Chondrocyte (in vitro differentiated cells): Measurements from ENCODE around the gene SLC45A1. TPM values are rescaled to one million over a fixed set of nuclear protein-coding genes. Genes with fewer than 3 reads are reported as not detected.

Source experiments
- DNase-seq: peaks from one replicate; pipeline ENCODE4 v3.0.0; 2021; ENCODE audit warnings: mixed read lengths, low spot score
- H3K27ac Mint-ChIP-seq: one replicate; pipeline ENCODE4 v1.8.0; 2021; ENCODE audit warnings: mild to moderate bottlenecking, moderate library complexity, mixed read lengths; ENCODE audit not compliant: unreplicated experiment
- H3K27me3 Mint-ChIP-seq: 2 replicates; pipeline ENCODE4 v1.8.0; 2021; ENCODE audit warnings: low read depth, mixed read lengths
- H3K36me3 Mint-ChIP-seq: 2 replicates; pipeline ENCODE4 v1.8.0; 2021; ENCODE audit warnings: low read depth, mixed read lengths
- H3K4me1 Mint-ChIP-seq: 2 replicates; pipeline ENCODE4 v1.8.0; 2021; ENCODE audit warnings: low read depth, mild to moderate bottlenecking, mixed read lengths
- H3K4me3 Mint-ChIP-seq: one replicate; pipeline ENCODE4 v1.8.0; 2021; ENCODE audit warnings: mild to moderate bottlenecking, moderate library complexity, mixed read lengths; ENCODE audit not compliant: unreplicated experiment
- H3K9me3 Mint-ChIP-seq: 2 replicates; pipeline ENCODE4 v1.8.0; 2021; ENCODE audit warnings: low read depth, mixed read lengths
- total RNA-seq: library from RNA; stranded (reverse); gene quantifications from 3 replicates; pipeline ENCODE4 v1.2.1, GENCODE V29; 2021
- TF ChIP-seq, protein P1 (sequence below): fragments of 200-600 bp; sonication (generic); IDR thresholded peaks from 2 replicates; pipeline ENCODE4 v1.5.0; 2021; ENCODE audit warnings: antibody characterized with exemption, mild to moderate bottlenecking, moderate library complexity

The SLC45A1 gene
- total RNA-seq, 1 donor from 2014 or later = 4.8 TPM

DNA sequence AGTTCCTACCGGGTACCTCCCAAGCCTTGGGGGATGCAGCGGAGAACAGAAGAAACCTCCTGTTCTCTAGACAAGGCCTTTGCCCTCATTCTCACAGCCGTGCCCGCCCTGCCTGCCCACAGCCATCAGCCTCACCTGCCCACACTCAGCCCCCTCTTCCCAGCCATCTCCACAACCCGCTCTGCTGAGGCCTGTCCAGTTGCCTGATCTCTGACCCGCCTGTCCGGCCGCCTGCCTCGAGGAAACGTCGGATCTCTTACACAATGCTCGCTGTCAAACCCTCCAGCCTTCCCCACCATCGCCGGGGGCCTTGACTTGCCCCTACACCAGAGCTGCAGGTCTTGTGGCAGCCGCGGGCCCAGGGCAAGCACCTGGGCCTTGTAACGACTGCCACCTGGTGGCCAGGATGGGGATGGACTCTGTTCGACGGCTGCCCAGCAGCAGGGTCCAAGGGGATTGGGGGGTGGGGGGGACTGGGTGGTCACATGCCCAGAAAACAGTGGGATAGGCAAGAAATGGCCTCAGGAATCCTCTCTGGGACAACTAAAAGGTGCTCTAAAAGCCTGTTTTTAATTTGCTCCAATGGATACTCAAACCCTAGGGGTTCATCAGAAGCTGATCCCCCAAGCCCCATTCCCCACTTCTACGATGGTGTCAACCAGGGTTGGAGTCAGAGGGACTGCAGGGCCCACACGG lies 31.0 kb downstream of the SLC45A1 start:
- TF ChIP-seq, protein P1, sequence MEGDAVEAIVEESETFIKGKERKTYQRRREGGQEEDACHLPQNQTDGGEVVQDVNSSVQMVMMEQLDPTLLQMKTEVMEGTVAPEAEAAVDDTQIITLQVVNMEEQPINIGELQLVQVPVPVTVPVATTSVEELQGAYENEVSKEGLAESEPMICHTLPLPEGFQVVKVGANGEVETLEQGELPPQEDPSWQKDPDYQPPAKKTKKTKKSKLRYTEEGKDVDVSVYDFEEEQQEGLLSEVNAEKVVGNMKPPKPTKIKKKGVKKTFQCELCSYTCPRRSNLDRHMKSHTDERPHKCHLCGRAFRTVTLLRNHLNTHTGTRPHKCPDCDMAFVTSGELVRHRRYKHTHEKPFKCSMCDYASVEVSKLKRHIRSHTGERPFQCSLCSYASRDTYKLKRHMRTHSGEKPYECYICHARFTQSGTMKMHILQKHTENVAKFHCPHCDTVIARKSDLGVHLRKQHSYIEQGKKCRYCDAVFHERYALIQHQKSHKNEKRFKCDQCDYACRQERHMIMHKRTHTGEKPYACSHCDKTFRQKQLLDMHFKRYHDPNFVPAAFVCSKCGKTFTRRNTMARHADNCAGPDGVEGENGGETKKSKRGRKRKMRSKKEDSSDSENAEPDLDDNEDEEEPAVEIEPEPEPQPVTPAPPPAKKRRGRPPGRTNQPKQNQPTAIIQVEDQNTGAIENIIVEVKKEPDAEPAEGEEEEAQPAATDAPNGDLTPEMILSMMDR = peak; percentile 95
- Mint-ChIP-seq H3K4me3 (no peak overlapping the region), H3K4me1 (peaks cover 22% of the 10 kb centered on the region), H3K9me3 (no peaks in the 10 kb centered on the region), H3K36me3 (peaks cover 12% of the 10 kb centered on the region), H3K27ac (no peak overlapping the region), H3K27me3 (no peaks in the 10 kb centered on the region)
- DNase-seq = no peak

DNA sequence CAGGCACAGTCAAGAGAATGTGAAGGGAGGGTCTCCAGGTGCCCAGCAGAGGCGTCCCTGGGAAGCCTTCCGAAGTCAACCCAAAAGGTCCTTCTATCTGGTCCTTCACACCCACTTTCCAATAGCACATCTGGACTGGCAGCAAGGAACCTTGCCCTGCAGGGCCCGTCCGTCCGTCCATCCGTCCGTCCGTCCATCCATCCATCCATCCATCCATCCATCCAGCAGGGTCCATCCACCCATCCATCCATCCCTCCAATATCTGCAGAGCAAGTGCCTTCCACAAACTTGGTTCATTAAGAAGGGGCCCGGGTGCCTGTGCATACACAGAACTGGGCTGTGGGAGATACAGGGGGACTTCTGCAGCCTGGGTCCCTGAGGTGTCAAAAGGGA lies 31.6 kb downstream of the SLC45A1 start:
- Mint-ChIP-seq H3K36me3 (peaks cover 13% of the 10 kb centered on the region), H3K27me3 (no peaks in the 10 kb centered on the region), H3K9me3 (no peaks in the 10 kb centered on the region), H3K4me3 (no peak overlapping the region), H3K4me1 (peaks cover 17% of the 10 kb centered on the region), H3K27ac (no peak overlapping the region)
- TF ChIP-seq, protein P1 = no peak
- no peak for DNase-seq

DNA sequence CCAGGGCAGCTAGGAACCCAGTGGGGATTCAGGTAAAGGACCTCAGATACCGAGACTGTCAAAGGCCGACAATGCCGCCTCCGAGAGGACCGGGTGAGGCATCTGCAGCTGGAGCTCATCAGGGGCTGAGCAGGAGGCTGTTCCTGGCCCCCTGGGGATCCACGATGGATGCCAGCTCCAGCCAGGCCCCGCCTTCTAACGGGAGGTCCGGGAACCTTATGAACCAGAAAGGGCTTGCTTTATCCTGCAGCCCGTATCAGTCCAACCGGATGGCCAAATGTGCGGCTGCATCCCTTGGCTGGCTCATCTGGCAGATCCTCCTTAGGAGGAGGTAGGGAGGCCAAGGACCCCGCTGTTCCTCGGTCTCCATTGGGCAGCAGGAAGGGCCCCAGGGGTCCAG lies 32.0 kb downstream of the SLC45A1 start:
- Mint-ChIP-seq H3K4me3 (no peak overlapping the region), H3K9me3 (no peaks in the 10 kb centered on the region), H3K27ac (no peak overlapping the region), H3K27me3 (no peaks in the 10 kb centered on the region), H3K36me3 (peaks cover 14% of the 10 kb centered on the region), H3K4me1 (peaks cover 14% of the 10 kb centered on the region)
- no peak for DNase-seq
- TF ChIP-seq, protein P1 = no peak

DNA sequence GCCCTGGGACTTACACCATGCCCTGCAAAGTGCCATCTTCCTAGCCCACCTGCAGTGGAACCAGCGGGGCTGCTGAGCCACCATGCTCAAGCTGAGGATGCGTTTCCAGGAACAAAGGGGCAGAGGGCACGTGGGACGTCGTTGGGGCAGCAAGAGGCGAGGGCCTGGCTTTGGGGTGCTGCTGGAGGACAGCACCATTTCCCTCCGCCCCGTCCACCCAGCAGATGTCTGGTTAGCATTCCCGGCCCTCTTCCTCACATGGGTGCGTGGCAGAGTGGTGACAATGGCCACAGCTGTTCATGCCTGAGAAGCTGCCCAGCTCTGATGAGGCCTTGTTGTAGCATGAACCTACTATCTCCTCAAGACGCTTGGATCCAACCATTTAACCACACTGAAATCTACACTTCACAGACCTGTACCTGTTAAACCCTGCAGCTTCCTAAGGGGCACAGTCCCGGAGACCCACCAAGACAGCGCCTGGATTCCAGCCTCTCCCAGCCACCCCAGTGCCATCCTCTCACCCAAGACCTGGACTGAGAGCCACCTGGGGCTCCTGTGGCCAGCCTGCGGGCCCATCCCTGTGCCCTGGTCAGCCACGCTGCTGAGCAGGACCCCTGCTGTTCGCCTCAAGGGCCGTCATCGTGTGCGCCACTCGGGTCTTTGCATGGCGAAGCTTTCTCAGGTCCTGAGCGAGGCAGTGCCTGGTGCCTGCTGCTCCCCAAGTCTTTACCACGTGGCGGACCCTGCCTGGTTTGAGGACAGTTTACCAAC lies 33.2 kb downstream of the SLC45A1 start:
- TF ChIP-seq, protein P1 = no peak
- Mint-ChIP-seq H3K36me3 (peaks cover 20% of the 10 kb centered on the region), H3K4me3 (no peak overlapping the region), H3K27ac (no peak overlapping the region), H3K4me1 (peaks cover 14% of the 10 kb centered on the region), H3K27me3 (no peaks in the 10 kb centered on the region), H3K9me3 (no peaks in the 10 kb centered on the region)
- DNase-seq = no peak

DNA sequence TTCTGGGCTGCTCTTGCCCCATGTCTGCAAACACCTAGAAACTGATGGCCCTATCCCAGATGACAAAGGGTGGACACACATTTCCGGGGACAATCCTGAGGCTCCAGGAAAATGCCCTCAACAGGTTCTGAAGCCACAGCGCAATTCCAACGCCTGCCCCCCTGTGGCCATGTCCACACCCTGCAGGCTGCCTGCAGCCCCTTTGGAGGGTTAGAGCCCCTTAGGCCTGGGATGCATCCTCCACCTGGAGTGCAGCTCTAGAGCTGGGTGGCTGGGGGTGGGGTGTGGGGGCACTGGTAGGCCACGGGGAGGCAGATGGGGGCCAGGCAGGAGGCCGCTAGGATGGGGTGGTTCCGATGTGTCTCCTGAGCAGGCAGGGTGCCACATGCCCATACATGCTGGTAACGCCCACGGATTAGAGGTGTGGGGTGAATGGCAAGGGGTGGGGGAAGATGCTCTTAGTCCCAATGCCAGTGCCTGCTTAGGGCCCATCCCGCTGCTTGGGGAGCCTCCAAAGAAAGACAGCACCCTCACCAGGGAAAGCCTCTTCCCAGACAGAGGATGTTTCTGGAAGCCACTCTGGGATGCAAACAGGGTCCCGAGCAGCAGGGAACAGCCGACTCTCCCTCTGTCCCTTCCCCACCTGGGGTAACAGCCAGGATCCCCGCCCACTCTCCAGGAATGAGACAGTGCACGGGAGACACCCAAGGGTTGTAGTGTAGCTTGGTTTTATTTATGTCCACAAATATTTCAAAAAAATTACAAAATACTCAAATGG lies 34.0 kb downstream of the SLC45A1 start:
- DNase-seq = no peak
- no peak overlapping the region for H3K27ac Mint-ChIP-seq

More for the DNA sequence above, 34.0 kb downstream of the SLC45A1 start:
- Mint-ChIP-seq H3K36me3 (peaks cover 23% of the 10 kb centered on the region), H3K27me3 (no peaks in the 10 kb centered on the region), H3K9me3 (no peaks in the 10 kb centered on the region), H3K4me1 (peaks cover 14% of the 10 kb centered on the region), H3K4me3 (no peak overlapping the region)
- TF ChIP-seq, protein P1 = peak; percentile 76
